ENCODE data around the gene ATP13A4. TPM values are rescaled to one million over a fixed set of nuclear protein-coding genes. Genes with fewer than 3 reads are reported as not detected.

Gene ATP13A4
- total RNA-seq, 1 donor from 2014 or later: not detected

DNA sequence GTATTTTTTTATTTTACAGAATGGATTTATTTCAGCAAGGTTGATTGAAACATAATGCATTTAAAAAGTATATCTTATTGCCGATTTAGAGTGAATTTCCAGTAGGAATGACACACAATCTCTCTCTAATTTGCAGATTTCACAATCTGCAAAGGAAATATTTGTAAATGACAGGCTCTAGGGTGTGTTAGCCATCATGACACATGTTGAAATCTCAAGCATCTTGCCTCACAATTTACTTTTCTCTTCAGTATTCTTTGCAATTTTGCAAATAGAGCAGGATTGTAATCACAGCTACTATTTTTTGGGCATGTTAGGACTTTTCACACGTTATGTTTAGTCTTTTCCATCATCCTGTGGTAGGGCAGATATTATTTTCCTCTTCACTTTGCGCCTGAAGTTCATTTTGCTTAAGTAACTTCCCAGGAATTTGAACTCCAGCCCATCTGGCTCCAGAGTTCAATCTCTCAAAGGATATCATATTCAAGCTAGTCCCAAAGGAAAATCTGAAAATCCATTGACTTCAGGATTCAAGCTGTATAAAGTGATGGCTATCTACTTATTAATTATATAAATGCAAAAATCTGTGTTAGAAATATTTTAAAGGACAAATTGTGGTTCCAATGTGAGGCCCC is 55.4 kb downstream of the ATP13A4 start:
- H3K4me1 Mint-ChIP-seq (ENCODE audit: low read depth): no peaks in the 10 kb centered on the region
- no peak overlapping the region for H3K27ac Mint-ChIP-seq (ENCODE audit: unreplicated experiment)

DNA sequence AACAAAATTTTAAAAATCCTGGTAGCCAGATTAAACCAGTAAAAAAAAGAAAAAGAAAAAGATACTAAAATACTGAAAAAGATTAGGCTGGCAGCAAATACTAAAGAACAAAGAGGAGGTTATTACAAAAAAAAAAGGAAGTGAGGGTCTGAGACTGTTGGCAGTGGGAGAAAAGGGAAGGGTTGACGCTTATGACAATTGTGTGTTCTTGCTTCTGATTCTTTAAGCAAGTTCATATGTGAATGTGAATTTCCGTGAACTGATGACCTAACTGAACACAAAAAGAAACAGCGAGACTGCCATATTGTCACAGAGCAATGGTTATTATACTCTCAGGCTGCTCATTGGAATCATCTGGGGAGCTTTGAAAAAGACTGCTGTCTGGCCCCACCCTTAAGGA is 56.5 kb downstream of the ATP13A4 start:
- TF ChIP-seq, protein P1, sequence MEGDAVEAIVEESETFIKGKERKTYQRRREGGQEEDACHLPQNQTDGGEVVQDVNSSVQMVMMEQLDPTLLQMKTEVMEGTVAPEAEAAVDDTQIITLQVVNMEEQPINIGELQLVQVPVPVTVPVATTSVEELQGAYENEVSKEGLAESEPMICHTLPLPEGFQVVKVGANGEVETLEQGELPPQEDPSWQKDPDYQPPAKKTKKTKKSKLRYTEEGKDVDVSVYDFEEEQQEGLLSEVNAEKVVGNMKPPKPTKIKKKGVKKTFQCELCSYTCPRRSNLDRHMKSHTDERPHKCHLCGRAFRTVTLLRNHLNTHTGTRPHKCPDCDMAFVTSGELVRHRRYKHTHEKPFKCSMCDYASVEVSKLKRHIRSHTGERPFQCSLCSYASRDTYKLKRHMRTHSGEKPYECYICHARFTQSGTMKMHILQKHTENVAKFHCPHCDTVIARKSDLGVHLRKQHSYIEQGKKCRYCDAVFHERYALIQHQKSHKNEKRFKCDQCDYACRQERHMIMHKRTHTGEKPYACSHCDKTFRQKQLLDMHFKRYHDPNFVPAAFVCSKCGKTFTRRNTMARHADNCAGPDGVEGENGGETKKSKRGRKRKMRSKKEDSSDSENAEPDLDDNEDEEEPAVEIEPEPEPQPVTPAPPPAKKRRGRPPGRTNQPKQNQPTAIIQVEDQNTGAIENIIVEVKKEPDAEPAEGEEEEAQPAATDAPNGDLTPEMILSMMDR (IDR thresholded peaks at IDR 0.05): no peak
- DNase-seq (ENCODE audit: low spot score): no peak

More for the DNA sequence above, 55.4 kb downstream of the ATP13A4 start:
- H3K9me3 Mint-ChIP-seq (ENCODE audit: low read depth): peaks cover 4% of the 10 kb centered on the region
- TF ChIP-seq, protein P1 (IDR thresholded peaks at IDR 0.05): no peak
- H3K27me3 Mint-ChIP-seq (ENCODE audit: low read depth): peaks cover 10% of the 10 kb centered on the region
- no peak overlapping the region for H3K4me3 Mint-ChIP-seq (ENCODE audit: unreplicated experiment)
- no peaks in the 10 kb centered on the region for H3K36me3 Mint-ChIP-seq (ENCODE audit: low read depth)
- no peak for DNase-seq (ENCODE audit: low spot score)

DNA sequence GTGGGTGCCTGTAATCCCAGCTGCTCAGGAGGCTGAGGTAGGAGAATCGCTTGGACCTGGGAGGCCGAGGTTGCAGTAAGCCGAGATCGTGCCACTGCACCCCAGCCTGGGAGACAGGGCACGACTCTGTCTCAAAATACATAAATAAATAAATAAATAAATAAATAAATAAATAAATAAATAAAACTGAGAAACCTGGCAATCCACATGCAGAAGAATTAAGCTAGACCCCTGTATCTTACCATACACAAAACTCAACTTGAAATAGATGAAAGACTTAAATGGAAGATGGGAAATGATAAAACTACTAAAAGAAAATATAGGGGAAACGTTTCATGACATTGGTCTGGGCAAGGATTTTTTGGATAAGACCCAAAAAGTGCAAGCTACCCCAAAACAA is 58.0 kb downstream of the ATP13A4 start:
- no peak for DNase-seq (ENCODE audit: low spot score)
- Mint-ChIP-seq H3K27me3 (ENCODE audit: low read depth) (peaks cover 9% of the 10 kb centered on the region), H3K4me3 (ENCODE audit: unreplicated experiment) (no peak overlapping the region), H3K9me3 (ENCODE audit: low read depth) (peaks cover 4% of the 10 kb centered on the region), H3K4me1 (ENCODE audit: low read depth) (no peaks in the 10 kb centered on the region), H3K36me3 (ENCODE audit: low read depth) (no peaks in the 10 kb centered on the region), H3K27ac (ENCODE audit: unreplicated experiment) (no peak overlapping the region)
- TF ChIP-seq, protein P1 (IDR thresholded peaks at IDR 0.05): no peak

More for the DNA sequence above, 56.5 kb downstream of the ATP13A4 start:
- Mint-ChIP-seq H3K4me3 (ENCODE audit: unreplicated experiment) (no peak overlapping the region), H3K36me3 (ENCODE audit: low read depth) (no peaks in the 10 kb centered on the region), H3K4me1 (ENCODE audit: low read depth) (no peaks in the 10 kb centered on the region), H3K27me3 (ENCODE audit: low read depth) (peaks cover 6% of the 10 kb centered on the region), H3K9me3 (ENCODE audit: low read depth) (peaks cover 4% of the 10 kb centered on the region), H3K27ac (ENCODE audit: unreplicated experiment) (no peak overlapping the region)

DNA sequence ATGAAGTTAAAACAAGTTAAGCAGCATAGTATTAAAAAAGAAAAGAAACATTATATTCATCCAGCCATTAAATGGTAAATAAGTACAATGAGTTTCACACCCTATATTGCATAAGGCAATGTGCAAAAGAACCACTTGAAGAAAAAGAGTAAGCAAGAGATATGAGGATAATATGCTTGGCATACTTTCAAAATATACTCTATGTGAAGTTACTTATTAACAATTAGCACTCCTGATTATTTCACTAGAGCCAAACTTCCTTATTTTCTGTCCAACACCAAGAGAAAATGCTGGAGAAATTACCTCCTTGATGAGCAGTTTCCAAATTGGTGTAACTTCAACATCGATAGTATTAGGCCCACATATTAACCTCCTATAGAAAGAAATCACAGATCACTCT is 63.7 kb downstream of the ATP13A4 start:
- H3K36me3 Mint-ChIP-seq (ENCODE audit: low read depth): no peaks in the 10 kb centered on the region
- no peak for DNase-seq (ENCODE audit: low spot score)
- TF ChIP-seq, protein P1 (IDR thresholded peaks at IDR 0.05): no peak
- no peaks in the 10 kb centered on the region for H3K4me1 Mint-ChIP-seq (ENCODE audit: low read depth)
- H3K9me3 Mint-ChIP-seq (ENCODE audit: low read depth): peaks cover 1% of the 10 kb centered on the region
- no peak overlapping the region for H3K4me3 Mint-ChIP-seq (ENCODE audit: unreplicated experiment)
- peaks cover 18% of the 10 kb centered on the region for H3K27me3 Mint-ChIP-seq (ENCODE audit: low read depth)
- no peak overlapping the region for H3K27ac Mint-ChIP-seq (ENCODE audit: unreplicated experiment)

DNA sequence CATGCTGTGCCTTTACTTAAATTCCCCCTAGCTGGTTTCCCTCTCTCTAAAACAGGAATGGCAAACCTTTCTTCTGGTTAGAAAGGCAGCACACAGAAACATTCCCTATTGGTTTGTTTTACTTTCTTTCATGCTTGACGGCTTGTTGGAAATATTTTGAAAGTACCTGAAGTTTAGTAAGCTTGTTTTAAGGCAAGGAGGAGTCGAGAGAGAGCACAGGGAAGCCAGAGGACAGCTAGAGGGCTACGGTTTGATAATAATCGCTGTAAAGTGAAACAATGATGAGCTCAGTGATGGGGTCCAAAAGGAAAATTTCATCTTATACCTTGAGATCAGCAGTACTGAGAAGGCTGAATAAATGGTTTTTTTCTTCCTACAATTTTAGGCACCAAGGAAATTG is 64.1 kb downstream of the ATP13A4 start:
- TF ChIP-seq, protein P1 (IDR thresholded peaks at IDR 0.05): no peak
- Mint-ChIP-seq H3K27me3 (ENCODE audit: low read depth) (peaks cover 18% of the 10 kb centered on the region), H3K27ac (ENCODE audit: unreplicated experiment) (no peak overlapping the region), H3K36me3 (ENCODE audit: low read depth) (no peaks in the 10 kb centered on the region), H3K4me1 (ENCODE audit: low read depth) (no peaks in the 10 kb centered on the region), H3K4me3 (ENCODE audit: unreplicated experiment) (no peak overlapping the region), H3K9me3 (ENCODE audit: low read depth) (no peaks in the 10 kb centered on the region)
- DNase-seq (ENCODE audit: low spot score): no peak
